ENCODE results near the gene SOX18. TPM values are rescaled to one million over a fixed set of nuclear protein-coding genes. Genes with fewer than 3 reads are reported as not detected.

The SOX18 gene
- total and polyA plus RNA-seq, 2 of the 13 experiments (the other 11 are each of a cell fraction or from before 2014, with no cell fraction given), result 1.6 to 1.9 TPM

- TF ChIP-seq, protein P1, sequence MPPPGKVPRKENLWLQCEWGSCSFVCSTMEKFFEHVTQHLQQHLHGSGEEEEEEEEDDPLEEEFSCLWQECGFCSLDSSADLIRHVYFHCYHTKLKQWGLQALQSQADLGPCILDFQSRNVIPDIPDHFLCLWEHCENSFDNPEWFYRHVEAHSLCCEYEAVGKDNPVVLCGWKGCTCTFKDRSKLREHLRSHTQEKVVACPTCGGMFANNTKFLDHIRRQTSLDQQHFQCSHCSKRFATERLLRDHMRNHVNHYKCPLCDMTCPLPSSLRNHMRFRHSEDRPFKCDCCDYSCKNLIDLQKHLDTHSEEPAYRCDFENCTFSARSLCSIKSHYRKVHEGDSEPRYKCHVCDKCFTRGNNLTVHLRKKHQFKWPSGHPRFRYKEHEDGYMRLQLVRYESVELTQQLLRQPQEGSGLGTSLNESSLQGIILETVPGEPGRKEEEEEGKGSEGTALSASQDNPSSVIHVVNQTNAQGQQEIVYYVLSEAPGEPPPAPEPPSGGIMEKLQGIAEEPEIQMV (CRISPR knock-in tag; IDR thresholded peaks at IDR 0.05; ENCODE audit: low read depth), result peak; percentile 80; the same call in 1 of the 2 replicates
- TF ChIP-seq RXRA (CRISPR knock-in tag; IDR thresholded peaks at IDR 0.05) (no peak; the same call in 1 of the 2 replicates), RBM39 (IDR thresholded peaks at IDR 0.05; ENCODE audit: low read depth, low read length, poor library complexity, severe bottlenecking) (no peak), MTF1 (CRISPR knock-in tag; IDR thresholded peaks at IDR 0.05) (no peak), PCBP2 (optimal IDR thresholded peaks at IDR 0.05; ENCODE audit: low read depth, low read length, poor library complexity, severe bottlenecking) (no peak), ZFP41 (CRISPR knock-in tag; IDR thresholded peaks at IDR 0.05; ENCODE audit: borderline replicate concordance) (peak; percentile 75), ZNF251 (CRISPR knock-in tag; IDR thresholded peaks at IDR 0.05) (0 out of 2 replicates have a peak, but pooled peaks have one; percentile 75), ZNF484 (CRISPR knock-in tag; IDR thresholded peaks at IDR 0.05; ENCODE audit: borderline replicate concordance, low read depth) (no peak), ZNF556 (CRISPR knock-in tag; IDR thresholded peaks at IDR 0.05; ENCODE audit: borderline replicate concordance) (peak; percentile 86), ZNF263 (CRISPR knock-in tag; IDR thresholded peaks at IDR 0.05) (no peak; the same call in 1 of the 2 replicates), GLI4 (CRISPR knock-in tag; IDR thresholded peaks at IDR 0.05; ENCODE audit: borderline replicate concordance) (peak; percentile 42), ZSCAN5A (CRISPR knock-in tag; IDR thresholded peaks at IDR 0.05; ENCODE audit: borderline replicate concordance) (peak; percentile 87; the same call in 1 of the 2 replicates), NR2F2 (IDR thresholded peaks at IDR 0.05; ENCODE audit: borderline replicate concordance, low read depth) (no peak), ZNF790 (CRISPR knock-in tag; IDR thresholded peaks at IDR 0.05; ENCODE audit: borderline replicate concordance) (no peak; the same call in 1 of the 2 replicates), ELF4 (CRISPR knock-in tag; IDR thresholded peaks at IDR 0.05; ENCODE audit: borderline replicate concordance) (no peak), HOXA9 (CRISPR knock-in tag; IDR thresholded peaks at IDR 0.05; ENCODE audit: borderline replicate concordance) (peak; percentile 89), RBFOX2 (IDR thresholded peaks at IDR 0.05; ENCODE audit: low read depth, low read length) (peak; percentile 81), ATF3 (CRISPR knock-in tag; IDR thresholded peaks at IDR 0.05) (0 out of 2 replicates have a peak, but pooled peaks have one; percentile 7)
- TF ChIP-seq, protein P2, sequence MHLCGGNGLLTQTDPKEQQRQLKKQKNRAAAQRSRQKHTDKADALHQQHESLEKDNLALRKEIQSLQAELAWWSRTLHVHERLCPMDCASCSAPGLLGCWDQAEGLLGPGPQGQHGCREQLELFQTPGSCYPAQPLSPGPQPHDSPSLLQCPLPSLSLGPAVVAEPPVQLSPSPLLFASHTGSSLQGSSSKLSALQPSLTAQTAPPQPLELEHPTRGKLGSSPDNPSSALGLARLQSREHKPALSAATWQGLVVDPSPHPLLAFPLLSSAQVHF (CRISPR knock-in tag; IDR thresholded peaks at IDR 0.05), result no peak
- TF ChIP-seq, protein P3, sequence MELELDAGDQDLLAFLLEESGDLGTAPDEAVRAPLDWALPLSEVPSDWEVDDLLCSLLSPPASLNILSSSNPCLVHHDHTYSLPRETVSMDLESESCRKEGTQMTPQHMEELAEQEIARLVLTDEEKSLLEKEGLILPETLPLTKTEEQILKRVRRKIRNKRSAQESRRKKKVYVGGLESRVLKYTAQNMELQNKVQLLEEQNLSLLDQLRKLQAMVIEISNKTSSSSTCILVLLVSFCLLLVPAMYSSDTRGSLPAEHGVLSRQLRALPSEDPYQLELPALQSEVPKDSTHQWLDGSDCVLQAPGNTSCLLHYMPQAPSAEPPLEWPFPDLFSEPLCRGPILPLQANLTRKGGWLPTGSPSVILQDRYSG (CRISPR knock-in tag; IDR thresholded peaks at IDR 0.05), result peak; percentile 47; the same call in 1 of the 2 replicates
Observed at GRCh38 chr20:64056889-64057627, 7.6 kb upstream of the SOX18 start (continued).

Data from HepG2 (cell line).